ENCODE measurements around the gene PDE4B.

DNA sequence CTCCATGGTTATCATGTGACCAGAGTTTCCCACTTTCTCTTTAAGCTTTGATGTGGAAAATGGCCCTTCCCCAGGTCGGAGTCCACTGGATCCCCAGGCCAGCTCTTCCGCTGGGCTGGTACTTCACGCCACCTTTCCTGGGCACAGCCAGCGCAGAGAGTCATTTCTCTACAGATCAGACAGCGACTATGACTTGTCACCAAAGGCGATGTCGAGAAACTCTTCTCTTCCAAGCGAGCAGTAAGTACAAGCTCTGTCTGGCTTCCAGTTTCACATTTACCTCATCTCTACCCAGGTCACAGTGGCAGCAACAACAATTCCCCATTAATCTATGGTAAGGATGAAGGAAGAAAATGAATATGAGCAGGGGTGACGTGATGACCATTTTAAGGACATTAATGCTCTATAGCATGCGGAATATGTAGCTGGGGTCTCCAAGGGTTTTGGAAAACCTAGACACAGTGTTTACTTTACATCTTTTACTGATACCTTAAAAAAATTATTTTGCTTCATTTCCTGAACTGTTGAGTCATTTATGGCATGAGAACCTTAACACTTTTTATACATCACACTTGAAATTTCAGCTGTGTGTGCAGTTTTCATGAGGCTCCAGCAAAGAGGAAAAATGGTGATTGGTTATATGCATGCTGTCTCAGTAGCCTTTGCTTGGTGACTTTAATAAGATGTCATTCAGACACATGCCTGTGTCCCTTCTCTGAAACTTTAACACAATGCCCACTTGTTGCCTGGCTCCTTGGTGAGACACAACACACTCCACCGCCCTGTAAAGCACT lies 454.9 kb downstream of the PDE4B start:
- TF ChIP-seq, protein P1, sequence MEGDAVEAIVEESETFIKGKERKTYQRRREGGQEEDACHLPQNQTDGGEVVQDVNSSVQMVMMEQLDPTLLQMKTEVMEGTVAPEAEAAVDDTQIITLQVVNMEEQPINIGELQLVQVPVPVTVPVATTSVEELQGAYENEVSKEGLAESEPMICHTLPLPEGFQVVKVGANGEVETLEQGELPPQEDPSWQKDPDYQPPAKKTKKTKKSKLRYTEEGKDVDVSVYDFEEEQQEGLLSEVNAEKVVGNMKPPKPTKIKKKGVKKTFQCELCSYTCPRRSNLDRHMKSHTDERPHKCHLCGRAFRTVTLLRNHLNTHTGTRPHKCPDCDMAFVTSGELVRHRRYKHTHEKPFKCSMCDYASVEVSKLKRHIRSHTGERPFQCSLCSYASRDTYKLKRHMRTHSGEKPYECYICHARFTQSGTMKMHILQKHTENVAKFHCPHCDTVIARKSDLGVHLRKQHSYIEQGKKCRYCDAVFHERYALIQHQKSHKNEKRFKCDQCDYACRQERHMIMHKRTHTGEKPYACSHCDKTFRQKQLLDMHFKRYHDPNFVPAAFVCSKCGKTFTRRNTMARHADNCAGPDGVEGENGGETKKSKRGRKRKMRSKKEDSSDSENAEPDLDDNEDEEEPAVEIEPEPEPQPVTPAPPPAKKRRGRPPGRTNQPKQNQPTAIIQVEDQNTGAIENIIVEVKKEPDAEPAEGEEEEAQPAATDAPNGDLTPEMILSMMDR (IDR thresholded peaks at IDR 0.05; ENCODE audit: insufficient read depth, low read depth, low read length) = no peak
- no peak for TF ChIP-seq EZH2 (IDR thresholded peaks at IDR 0.05; ENCODE audit: insufficient read depth, low read length)
